ENCODE measurements around the gene SPRR4. TPM values are rescaled to one million over a fixed set of nuclear protein-coding genes. Genes with fewer than 3 reads are reported as not detected.
"Not testable (repeated sequence)": the region's sequence is repeated elsewhere in the genome, so short reads cannot be mapped to it uniquely, and the experiment has no call there.

The SPRR4 gene
- polyA plus RNA-seq, 12 donors = not detected

DNA sequence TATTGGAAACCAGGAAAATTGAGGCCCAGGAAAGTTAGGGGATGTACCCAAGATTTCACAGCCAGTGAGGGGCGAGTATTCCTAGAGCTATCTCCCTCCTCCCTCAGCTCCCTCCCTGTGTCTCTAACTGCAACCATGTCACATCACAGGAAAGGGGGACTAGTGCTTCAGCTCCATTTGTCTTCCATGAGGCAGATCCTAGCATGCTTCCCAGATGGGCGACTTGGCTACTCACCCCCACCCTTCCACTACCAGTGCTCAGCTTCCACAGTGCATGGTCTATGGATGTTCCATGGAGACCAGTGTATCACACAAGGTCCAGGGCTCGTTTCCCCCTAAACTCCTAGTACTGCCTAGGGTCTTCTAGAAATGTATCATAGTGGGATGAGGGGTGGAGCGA lies 4.6 kb upstream of the SPRR4 start:
- DNase-seq = no peak

DNA sequence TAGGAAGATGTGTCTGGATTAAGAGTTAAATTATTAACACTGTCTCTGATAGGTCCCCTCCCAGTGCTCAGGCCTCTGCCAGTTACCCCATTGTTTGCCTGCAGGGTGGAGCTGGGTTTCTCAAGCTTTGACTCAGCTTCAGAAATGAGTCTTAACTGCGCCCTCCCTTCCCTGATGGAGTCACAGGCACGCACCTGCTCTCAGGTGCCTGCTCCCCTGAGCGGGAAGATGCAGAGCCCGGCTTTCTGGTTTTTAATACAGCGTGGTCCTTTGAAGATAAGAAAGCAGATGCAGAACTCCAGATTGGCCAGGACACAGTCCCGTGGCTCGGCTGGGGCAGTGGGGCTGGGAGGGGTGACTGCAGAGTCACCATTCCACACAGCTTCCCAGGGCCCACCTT lies 3.2 kb upstream of the SPRR4 start:
- DNase-seq = no peak

DNA sequence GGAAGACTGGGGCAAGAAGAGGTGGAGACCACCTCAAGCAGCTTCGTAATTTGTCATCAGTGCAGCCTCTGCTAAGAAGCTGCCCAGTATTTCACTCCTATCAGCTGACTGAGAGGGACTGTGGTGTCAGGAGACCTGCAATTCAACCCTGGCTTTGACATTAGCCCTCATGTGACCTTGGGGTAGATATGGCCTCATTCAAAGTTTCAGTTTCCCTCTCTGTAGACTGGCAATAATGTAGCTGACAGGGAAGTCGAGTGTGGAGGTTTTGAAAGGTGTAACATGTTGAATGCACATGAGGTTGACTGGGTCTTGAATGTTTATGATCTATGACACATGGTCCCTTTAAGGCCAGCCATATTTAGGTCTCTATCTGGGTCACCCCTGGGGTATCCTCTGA lies 2.2 kb upstream of the SPRR4 start:
- no peak for DNase-seq

DNA sequence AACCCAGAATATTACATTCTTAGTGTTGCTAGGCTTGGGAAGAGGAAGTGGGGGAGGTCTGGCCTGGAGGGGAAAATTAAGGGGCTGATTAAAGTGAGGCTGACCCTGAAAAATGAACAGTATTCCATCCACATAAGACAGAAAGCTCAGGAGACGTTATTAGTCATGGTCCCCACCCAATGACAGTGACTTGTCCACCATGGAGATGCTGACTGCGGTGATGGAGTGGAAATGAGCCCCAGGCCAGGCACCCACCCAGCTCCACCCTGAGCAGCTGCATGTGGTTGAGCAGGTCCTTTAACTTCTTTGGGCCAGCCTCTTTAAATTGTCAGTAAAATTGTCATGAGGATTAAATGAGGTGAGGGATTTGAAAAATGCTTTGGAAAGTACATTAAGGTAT lies 1.4 kb upstream of the SPRR4 start:
- DNase-seq = no peak

DNA sequence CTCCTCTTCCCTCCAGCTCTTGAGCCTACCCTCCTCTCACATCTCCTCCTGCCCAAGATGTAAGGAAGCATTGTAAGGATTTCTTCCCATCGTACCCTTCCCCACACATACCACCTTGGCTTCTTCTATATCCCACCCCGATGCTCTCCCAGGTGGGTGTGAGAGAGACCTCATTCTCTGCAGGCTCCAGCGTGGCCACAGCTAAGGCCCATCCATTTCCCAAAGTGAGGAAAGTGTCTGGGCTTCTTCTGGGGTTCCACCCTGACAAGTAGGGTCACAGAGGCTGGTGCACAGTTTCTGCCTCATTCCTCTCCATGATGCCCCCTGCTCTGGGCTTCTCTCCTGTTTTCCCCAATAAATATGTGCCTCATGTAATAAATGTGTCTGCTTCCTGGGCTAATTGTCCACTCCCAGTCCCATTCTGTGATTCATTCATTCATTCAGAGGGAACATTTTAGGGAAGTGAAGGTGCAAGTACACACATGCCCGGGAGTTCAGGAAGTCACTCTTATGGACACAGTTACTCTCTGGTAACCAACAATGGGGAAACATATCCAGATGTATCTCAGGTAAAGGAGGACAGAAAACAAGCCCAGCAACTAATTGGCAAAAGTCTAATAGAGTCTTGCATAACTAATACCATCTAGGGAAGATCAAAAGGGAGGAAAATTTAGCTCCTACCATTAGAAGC lies 1.9 kb downstream of the SPRR4 start:
- no peak for DNase-seq

DNA sequence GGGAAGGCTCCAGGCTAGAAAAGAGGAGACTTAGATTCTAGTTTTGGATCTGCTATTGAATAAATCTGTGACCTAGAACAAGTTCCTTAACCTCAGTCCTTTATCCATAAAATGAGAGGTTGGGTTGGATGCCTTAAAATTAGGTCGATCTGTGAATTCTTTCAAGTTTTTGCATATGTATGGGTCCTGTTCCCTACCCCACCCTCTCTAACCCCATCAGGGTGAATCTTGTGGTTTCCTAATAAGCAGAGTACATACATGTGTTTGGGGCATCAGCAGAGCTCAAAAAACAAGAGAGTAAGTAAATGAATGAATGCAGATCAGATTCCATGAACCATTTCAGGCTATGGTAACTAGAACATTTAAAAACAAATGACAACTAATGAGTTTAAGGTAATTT lies 6.2 kb downstream of the SPRR4 start:
- no peak for DNase-seq

DNA sequence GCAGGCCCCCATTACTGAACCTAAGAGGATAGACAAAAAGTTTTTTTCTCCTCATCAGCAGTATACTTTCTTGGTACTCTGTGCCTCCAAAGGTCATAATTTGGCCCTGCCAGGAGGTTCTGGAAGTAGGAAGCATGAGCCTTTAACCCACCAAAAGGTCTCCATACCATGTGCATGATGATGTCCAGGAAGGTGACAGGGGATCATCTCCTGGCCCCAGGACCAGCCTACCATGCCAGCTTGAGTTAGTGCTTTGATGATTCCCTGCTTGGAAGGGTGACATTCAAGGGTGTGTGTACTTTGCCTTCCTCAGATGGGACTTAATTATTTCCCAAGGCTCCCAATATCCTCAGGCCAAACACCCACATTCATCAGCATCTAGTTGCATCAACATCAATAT lies 7.2 kb downstream of the SPRR4 start:
- DNase-seq = no peak

DNA sequence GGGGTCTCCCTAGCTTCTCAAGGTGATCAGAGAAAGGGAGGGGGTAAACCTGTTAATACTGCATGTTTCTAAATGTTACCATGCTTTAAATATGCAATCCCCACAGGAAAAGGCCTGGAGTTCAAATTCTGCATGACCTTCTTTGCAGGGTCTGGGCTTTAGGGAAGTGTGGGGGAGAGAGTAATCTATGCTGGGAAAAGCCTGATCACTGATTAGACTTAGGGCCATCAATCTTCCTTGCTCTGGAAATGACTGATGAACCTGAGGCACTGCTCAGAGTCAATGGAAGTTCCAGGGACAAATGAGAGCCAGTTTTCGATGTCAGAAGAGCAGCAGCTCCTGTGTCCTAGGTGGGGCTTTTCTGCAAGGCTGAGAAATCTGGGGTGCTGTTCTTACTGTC lies 10.2 kb downstream of the SPRR4 start:
- no peak for DNase-seq

DNA sequence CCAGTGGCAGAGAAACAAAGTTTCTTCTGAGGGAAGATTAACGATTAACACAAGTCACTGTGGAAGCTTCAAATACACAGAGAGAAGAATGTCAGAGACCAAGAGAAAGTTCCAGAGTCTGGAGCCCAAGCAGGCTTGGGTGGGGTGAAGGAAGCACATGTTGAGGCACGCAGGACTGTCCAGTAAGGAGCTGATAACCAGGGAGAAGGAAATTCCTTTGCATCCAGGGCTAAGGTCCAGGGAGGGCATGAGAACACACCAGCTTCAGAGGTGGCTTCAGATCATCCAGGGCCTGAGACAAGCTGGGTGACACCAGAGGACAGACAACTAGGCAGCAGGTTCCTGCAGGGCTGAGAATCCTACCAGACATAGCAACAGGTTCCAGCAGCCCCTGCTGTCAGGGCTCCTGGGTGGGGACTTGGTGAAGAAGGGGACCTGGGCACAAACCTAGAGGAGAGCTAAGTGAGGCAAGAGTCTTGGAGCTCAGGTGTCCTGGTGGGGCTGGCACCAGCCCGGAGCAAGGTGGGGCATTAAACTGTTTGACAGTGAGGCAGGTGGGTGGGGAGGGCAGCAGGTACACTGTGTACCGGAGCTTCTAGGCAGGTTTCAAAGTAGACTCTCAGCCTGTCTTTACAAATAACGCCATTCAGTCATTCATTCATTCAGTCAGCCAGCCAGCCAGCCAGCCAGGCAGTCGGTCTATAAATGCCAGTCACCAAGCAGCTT lies 10.9 kb downstream of the SPRR4 start:
- DNase-seq = no peak

DNA sequence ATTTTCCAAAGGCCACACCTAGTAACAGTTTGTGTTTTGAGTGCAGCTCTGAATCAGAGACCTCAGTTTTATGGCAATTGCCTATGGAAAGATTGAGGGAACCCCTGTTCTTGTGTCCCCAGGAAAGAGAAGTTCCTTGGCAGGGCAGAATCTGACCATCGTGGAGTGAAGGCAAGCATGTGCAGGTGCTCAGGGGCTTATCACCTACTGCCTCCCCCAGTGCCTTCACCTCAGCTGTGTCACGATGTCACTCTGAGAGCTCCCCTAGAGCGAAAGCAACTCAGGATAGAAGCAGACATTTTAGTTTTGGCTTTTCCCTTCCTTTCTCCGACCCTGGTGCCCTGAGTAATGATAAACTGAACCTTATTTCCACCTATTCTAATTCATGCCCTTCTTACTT lies 11.6 kb downstream of the SPRR4 start:
- no peak for DNase-seq

DNA sequence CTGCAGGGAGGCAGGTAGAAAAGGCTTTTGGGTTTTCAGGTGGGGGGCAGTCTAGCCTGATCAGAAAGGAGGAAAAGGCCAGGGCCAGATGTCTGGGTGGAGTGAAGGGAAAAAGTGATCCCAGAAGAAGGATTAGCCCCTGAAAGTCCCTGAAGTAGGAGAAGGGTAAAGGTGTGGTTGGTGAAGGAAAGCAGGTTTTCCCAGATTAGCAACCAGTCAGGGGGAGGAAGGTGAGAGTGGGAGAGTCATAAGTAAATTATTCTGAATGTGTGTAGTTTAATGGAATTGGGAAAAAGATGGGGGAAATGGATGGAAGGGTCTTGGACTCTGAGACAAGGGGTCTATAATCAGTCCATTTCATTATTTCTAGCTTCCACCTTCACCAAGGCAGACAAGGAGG lies 12.8 kb downstream of the SPRR4 start:
- no peak for DNase-seq

DNA sequence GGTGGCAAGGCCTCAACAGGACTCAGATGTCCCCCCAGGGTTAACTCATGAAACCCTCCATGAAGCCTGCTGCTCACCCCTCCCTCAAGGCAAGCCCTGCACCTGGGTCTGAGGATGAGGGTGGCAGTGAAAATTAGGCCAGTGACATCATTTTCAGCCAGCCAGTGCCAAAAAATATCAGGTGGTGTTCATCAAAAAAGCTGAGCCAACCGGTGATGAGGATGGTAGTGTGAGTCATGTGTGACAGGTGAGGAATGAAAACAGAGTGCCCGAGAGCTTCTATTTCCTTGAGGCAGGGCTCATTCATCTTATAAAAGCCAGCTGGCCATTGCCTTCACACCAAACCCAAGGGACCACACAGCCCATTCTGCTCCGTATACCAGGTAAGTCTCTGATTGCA lies 13.3 kb downstream of the SPRR4 start, which contains the start of gene SPRR1A:
Gene SPRR1A, plus strand, starts transcription at position 339 of the 400 bp plus-strand sequence. CDS start 1,150 bp downstream, outside the sequence.
- DNase-seq = no peak

DNA sequence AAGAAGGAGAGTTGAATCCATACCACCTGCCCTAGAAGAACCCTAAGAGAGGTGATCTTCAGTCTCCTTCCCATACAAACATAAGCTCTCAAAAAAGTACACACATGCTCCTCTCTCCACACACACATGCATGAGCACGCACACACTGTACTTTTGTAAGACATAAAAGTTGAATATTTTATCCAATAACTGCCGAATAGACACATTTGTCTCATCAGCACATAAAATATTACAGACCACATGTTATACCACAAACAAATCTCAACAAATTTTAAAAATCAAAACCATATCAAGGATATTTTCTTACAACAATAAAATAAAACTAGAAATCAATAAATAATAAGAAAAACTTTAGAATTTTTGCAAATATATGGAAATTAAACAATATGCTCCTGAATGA lies 16.1 kb downstream of the SPRR4 start:
- no peak for DNase-seq

DNA sequence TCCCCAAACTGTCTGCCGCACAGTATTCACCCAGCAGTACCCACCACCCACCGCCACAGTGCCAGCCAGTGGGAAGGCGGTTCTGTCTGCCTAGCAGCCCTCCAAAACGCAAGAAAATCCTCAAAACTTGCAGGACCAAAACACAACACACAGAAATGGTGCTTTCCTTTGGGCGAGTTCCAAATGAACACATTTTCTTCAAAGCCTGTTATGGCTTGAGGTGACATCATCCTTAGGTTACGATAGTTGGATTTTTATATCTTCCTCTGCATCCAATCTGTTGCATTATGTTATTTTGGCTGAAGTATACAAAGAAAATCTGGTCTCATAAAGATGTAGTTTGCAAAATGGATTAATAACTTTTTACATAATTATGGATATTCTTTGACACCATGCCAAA lies 22.7 kb downstream of the SPRR4 start:
- DNase-seq = no peak

DNA sequence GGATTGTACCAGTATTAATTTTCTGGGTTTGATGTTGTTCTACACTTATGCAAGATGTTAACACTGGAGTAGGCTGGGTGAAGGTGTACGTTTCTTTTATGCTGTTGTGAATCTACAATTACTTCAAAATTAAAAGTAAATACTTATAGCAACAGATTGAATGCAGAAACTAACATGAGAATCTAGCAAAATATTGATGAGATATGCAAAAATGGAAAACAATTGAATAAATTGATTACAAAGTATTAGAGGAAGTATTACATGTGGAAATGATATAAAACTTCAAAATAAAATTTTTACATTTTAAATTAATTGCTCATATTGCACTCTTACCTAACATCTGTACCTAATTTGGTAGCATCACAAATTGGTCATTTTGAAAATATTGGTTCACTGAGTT lies 25.4 kb downstream of the SPRR4 start:
- no peak for DNase-seq

DNA sequence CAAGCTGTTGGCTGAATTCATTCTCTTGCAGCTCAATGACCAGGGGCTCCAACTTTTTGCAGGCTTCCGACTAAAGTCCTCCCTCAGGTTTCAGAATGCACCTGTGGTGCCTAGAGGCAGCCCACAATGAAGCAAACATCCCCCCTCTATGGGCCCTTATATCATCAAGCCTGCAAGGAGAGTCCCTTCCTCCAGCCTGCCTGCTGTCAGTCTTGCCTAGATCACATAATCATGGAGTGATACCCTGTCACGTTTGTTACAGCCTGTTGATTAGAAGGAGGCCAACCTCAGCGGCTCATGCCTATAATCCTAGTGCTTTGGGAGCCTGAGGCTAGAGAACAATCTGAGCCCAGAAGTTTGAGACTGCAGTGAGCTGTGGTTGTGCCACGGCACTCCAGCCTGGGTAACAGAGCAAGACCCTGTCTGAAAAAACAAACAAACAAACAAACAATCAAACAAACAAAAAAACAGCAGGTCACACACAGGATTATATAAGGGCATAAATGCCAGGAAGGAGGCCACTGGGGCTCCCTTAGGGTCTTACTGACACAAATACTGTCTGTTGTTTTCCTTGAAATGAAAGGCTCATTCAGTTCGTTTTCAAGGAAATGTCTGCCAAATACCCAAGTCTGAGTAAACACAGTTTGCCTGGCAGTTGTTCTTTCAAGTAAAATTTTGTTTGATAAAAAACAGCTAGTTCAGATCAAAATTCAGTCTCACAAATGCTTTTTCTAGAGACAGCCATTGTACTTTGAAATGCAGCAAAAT lies 26.4 kb downstream of the SPRR4 start:
- DNase-seq = no peak

DNA sequence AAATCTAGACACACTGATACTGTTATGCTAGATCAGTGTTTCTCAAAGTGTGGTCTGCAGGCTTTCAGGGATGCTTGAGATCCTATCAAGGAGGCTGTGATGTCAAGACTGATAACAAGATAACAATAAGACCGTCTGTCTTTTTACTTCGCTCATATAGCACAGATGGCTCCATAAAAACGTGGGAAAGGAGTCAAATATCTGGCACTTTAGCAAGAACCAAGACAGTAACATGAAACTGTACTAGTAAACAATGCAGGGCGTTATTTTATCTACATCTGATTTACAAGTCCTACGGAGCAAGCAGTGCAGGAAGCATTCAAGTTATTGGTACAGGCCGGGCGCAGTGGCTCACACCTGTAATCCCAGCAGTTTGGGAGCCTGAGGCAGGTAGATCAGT lies 27.5 kb downstream of the SPRR4 start:
- no peak for DNase-seq

DNA sequence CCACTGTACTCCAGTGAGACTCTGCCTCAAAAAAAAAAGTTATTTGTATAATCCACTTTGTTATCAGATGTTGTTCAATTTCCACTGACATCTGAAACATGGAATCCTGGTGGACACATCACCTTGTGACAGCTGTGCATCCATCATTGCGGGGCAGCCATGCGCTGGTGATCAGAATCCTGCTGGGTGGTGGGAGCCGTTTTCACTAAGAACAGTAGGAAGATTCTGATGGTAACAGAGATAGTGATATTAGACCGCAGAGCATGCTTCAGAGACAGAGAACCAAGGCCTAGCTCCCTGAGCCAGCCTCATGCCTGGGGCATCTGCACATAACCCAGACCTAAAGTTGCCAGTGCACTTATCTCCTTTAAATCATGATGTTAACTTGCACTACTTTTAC lies 28.0 kb downstream of the SPRR4 start:
- DNase-seq = no peak

DNA sequence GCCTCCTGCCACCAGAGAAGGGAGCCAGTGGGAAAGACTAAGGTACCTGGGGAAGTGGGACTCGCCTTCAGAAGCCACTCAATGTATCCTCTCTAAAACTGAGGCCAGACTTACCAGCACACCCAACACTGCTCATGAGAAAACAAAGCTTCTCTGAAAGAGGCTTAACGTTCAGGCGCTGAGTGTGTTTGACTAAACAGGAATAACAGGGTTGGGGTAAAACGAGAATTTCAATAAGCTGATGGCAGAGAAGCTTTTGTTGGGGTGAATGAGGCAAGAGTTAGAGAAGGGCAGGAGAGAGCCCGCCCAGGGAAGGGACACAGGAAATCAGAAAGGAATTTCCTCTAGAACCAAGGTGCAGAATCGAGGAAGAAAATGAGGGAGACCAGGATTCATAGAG lies 29.4 kb downstream of the SPRR4 start:
- DNase-seq = no peak

DNA sequence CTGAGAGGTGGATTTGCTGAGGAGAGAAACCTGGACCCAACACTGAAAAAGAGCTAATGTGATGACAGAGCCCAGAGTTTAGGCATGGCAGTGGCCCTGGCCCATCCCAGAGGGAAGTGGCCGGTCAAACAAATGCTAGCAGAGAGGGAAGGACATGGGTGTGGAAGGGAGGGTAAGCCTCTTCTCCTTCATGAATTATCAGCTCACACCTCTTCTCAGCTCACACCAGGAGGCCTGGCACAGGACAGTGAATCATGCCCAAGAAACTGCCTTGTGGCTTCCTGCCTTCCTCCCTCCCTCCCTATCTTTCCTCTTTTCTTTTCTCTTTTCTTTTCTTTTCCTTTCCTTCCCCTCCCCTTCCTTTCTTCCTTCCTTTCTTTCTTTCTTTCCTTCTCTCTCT lies 29.8 kb downstream of the SPRR4 start:
- DNase-seq = no peak

DNA sequence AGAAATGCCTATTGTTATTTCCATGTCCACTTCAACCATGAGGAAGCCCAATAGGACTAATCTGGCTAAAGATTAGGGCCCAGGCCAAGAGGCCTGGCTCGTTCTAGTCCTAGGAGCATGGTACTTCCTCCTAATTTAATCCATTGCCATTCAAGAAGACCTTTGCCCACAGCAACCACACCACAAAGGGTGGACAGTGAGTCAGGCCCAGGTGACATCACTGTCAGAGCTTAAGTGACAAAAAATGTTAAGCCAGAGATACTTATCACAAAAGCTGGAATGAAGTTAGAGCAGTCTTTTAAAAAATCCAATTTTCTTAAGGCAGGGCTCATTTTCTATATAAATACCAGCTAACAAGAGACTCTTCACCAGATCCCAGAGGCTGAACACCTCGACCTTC lies 30.9 kb downstream of the SPRR4 start, which contains the start of gene SPRR3:
Gene SPRR3, plus strand, starts transcription at position 368 of the 400 bp plus-strand sequence. CDS start 1,272 bp downstream, outside the sequence.
- DNase-seq = no peak

DNA sequence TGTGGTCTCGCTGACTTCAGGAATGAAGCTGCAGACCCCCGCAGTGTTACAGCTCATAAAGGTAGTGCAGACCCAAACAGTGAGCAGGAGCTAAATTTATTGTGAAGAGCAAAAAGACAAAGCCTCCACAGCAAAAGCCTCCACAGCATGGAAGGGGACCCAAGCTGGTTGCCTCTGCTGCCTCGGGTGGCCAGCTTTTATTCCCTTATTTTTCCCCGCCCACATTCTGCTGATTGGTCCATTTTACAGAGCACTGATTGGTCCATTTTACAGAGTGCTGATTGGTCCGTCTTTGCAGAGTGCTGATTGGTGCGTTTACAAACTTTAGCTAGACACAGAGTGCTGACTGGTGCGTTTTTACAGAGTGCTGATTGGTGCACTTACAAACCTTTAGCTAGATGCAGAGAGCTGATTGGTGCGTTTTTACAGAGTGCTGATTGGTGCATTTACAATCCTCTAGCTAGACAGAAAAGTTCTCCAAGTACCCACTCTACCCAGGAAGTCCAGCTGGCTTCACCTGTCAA lies 40.8 kb downstream of the SPRR4 start:
- not testable (repeated sequence) for DNase-seq

DNA sequence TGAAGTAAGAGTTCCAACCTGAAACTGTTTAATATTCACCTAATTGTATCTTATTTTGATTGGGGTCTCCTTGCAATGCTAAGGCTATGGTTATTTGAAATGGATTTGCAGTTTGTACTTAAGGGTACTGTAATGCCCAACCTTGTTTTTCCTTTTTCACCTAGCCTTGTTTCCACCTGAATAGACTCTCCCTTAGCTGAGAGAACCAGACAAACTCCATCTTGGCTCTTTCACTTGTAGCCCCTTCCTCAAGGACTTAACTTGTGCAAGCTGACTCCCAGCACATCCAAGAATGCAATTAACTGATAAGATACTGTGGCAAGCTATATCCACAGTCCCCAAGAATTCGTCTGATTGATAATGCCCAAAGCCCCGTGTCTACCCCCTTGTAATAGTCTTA lies 51.4 kb downstream of the SPRR4 start:
- not testable (repeated sequence) for DNase-seq

Data from muscle of arm (tissue), 12 donors.